ENCODE results near the gene HSPA1L.

The HSPA1L gene

DNA sequence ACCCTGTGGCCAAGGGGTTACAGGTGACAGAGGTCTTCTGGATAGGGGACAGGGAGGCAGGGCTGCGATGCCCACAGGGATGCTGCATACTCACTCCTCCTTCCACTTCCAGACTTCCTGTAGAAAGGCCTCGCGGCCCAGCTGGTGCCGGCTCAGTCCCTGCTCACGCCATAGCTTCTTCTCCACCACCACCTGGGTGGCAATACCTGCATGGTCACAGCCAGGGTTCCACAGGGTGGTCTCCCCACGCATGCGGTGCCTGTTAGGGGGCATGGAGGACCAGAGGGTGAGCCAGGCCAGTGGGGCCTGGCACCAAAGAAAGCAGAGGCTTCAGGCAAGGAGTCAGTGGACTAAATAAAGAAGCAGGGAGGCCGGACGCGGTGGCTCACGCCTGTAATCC, 29.6 kb downstream of the HSPA1L start:
- H3K4me1 Mint-ChIP-seq (ENCODE audit: low read depth): peaks cover under 1% of the 10 kb centered on the region
- peaks cover 14% of the 10 kb centered on the region for H3K36me3 Mint-ChIP-seq
- no peaks in the 10 kb centered on the region for H3K27me3 Mint-ChIP-seq
- no peaks in the 10 kb centered on the region for H3K9me3 Mint-ChIP-seq (ENCODE audit: low read depth)
- no peak overlapping the region for H3K4me3 Mint-ChIP-seq
- H3K27ac Mint-ChIP-seq: no peak overlapping the region

DNA sequence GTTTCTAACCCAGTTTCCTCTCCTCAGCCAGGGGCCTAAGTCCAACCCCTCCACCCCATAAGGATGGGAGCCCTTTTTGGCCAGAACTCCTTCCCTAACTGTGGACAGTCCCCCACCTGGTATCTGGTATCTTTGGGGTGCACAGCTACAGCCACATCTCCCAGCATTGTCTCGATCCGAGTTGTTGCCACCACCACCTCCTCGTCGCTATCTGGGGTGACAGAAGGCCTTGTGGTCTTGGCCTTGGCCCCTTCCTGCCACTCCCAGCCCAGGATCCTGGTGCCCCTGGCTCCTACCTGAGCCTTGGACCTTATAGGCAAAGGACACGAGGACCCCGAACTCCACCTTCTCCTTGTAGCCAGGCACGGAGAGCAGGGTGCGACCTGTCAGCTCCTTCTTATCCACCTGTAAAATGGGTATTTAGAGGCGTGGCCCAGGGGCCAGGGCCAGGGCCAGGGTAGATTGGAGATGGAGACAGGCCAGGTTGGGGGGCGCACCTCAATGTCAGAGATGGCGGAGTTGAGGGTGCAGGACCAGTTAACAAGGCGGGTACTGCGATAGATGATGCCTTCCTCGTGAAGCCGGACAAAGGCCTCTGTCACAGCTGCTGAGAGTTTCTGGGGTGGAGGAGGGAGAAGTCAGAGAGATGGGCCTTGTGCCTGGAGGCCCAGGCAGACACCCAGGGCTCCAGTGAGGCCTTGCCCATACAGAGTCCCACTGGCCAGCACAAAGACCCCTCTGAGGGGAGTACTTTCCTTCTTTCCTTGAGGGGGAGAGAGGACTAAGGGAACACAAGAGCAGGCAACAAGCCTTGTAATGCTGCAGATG, 30.8 kb downstream of the HSPA1L start:
- no peak overlapping the region for H3K27ac Mint-ChIP-seq
- H3K27me3 Mint-ChIP-seq: no peaks in the 10 kb centered on the region
- H3K36me3 Mint-ChIP-seq: peaks cover 12% of the 10 kb centered on the region
- H3K4me1 Mint-ChIP-seq (ENCODE audit: low read depth): no peaks in the 10 kb centered on the region
- no peaks in the 10 kb centered on the region for H3K9me3 Mint-ChIP-seq (ENCODE audit: low read depth)
- no peak overlapping the region for H3K4me3 Mint-ChIP-seq

- Mint-ChIP-seq H3K4me1 (ENCODE audit: low read depth) (peaks cover 6% of the 10 kb centered on the region), H3K9me3 (ENCODE audit: low read depth) (no peaks in the 10 kb centered on the region), H3K36me3 (peaks cover 12% of the 10 kb centered on the region), H3K4me3 (no peak overlapping the region), H3K27me3 (no peaks in the 10 kb centered on the region), H3K27ac (no peak overlapping the region)
Measured at GRCh38 chr6:31782126-31782855, 32.8 kb downstream of the HSPA1L start.

GRCh38 chr6:31781244-31782125, 33.6 kb downstream of the HSPA1L start:
- Mint-ChIP-seq H3K4me3 (no peak overlapping the region), H3K27ac (no peak overlapping the region), H3K9me3 (ENCODE audit: low read depth) (no peaks in the 10 kb centered on the region), H3K4me1 (ENCODE audit: low read depth) (peaks cover 11% of the 10 kb centered on the region), H3K27me3 (no peaks in the 10 kb centered on the region), H3K36me3 (peaks cover 12% of the 10 kb centered on the region)

DNA sequence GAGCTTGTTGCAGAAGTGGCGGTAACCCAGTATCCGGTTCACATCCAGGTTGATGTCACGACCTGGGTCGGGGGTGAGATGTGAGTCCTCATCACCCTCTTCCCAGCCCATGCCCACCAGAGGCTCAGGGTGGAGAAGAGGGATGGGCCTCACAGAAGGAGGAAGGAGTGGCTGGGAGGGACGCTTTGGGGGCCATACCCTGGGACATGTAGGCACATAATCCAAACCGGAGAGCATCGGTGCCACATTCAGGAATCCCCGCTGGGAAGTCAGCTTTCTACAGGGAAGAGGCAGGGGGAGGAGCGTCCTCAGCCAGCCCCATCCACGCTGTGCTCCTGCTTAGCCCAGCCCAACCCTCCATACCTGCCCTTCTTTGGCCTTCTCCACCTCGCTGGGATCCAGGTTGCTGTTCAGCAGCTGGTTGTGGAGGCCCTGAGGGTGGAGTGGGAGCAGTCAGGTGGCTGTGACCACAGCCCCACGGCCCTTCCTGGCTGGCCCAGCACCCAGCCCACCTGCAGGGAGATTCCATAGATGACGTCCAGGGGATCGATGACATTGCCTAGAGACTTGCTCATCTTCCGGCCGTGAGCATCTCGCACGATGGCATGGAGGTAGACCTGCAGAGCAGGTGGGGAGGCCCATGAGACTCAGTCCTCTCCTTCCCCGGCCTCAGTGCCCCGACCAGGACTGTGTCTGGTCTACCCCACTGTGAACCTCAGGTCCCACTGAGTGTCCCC, 34.4 kb downstream of the HSPA1L start:
- peaks cover 12% of the 10 kb centered on the region for H3K36me3 Mint-ChIP-seq
- H3K27me3 Mint-ChIP-seq: no peaks in the 10 kb centered on the region
- no peak overlapping the region for H3K4me3 Mint-ChIP-seq
- H3K4me1 Mint-ChIP-seq (ENCODE audit: low read depth): peaks cover 14% of the 10 kb centered on the region
- no peak overlapping the region for H3K27ac Mint-ChIP-seq
- H3K9me3 Mint-ChIP-seq (ENCODE audit: low read depth): no peaks in the 10 kb centered on the region

DNA sequence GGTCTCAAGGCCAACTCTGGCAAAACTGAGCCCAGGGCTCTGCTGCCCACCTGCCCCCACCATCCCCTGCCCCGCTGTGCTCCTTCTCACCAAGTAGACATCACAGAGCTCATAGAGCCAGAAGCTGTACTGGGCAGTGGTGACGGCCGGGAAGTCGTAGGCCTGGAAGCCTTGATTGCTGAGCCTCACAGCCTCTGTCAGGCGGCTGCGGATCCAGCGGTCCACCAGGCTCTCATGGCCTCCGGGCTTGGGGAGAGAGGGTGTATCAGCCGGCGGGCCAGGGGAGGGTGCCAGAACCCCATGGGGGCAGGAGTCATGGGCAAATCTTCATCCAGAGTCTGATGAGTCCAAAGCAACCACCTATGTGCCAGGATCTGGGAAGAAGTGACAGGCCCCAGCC, 35.2 kb downstream of the HSPA1L start:
- Mint-ChIP-seq H3K4me1 (ENCODE audit: low read depth) (peaks cover 20% of the 10 kb centered on the region), H3K36me3 (peaks cover 12% of the 10 kb centered on the region), H3K27ac (no peak overlapping the region), H3K4me3 (no peak overlapping the region), H3K9me3 (ENCODE audit: low read depth) (no peaks in the 10 kb centered on the region), H3K27me3 (no peaks in the 10 kb centered on the region)

- H3K27me3 Mint-ChIP-seq: no peaks in the 10 kb centered on the region
- H3K4me3 Mint-ChIP-seq: no peak overlapping the region
- H3K27ac Mint-ChIP-seq: no peak overlapping the region
- no peaks in the 10 kb centered on the region for H3K9me3 Mint-ChIP-seq (ENCODE audit: low read depth)
- H3K4me1 Mint-ChIP-seq (ENCODE audit: low read depth): peaks cover 20% of the 10 kb centered on the region
- peaks cover 9% of the 10 kb centered on the region for H3K36me3 Mint-ChIP-seq
Measured at GRCh38 chr6:31778999-31779885, 35.8 kb downstream of the HSPA1L start.

DNA sequence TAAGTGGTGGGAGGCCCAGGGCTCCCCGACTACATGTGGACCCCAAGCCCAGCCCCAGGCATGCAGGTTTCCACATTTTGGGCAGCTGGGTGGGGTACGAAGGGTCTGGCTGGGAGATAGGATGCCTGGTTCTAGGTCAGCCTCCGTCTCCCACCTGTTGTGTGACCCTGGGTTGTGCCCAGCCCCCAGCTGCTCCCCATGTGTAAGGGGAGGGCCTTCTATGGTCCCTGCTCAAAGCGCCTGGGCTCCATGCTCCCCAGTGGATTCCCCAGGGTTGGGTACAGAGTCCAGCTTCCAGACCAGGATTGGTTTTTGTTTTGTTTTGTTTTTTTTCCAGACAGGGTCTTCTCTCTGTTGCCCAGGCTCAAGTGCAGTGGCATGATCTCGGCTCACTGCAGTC, 36.9 kb downstream of the HSPA1L start:
- Mint-ChIP-seq H3K27me3 (no peaks in the 10 kb centered on the region), H3K27ac (no peak overlapping the region), H3K36me3 (peaks cover 8% of the 10 kb centered on the region), H3K9me3 (ENCODE audit: low read depth) (no peaks in the 10 kb centered on the region), H3K4me1 (ENCODE audit: low read depth) (peaks cover 21% of the 10 kb centered on the region), H3K4me3 (no peak overlapping the region)

- Mint-ChIP-seq H3K4me3 (no peak overlapping the region), H3K27me3 (no peaks in the 10 kb centered on the region), H3K27ac (no peak overlapping the region), H3K4me1 (ENCODE audit: low read depth) (peaks cover 26% of the 10 kb centered on the region), H3K9me3 (ENCODE audit: low read depth) (no peaks in the 10 kb centered on the region), H3K36me3 (peaks cover 6% of the 10 kb centered on the region)
Measured at GRCh38 chr6:31777667-31778050, 37.4 kb downstream of the HSPA1L start.

- peak within 1 kb of the TSS; percentile 10 for H3K27ac Mint-ChIP-seq
- no peaks in the 10 kb centered on the region for H3K27me3 Mint-ChIP-seq
- no peaks in the 10 kb centered on the region for H3K9me3 Mint-ChIP-seq (ENCODE audit: low read depth)
- peaks cover 4% of the 10 kb centered on the region for H3K36me3 Mint-ChIP-seq
- peak within 1 kb of the TSS; percentile 27 for H3K4me3 Mint-ChIP-seq
- peaks cover 29% of the 10 kb centered on the region for H3K4me1 Mint-ChIP-seq (ENCODE audit: low read depth)
Measured at GRCh38 chr6:31776989-31777666, 38.0 kb downstream of the HSPA1L start, which contains the start of gene VWA7. Gene VWA7 (minus strand): TSS chr6:31777328. CDS start chr6:31776779, 549 bp downstream.

DNA sequence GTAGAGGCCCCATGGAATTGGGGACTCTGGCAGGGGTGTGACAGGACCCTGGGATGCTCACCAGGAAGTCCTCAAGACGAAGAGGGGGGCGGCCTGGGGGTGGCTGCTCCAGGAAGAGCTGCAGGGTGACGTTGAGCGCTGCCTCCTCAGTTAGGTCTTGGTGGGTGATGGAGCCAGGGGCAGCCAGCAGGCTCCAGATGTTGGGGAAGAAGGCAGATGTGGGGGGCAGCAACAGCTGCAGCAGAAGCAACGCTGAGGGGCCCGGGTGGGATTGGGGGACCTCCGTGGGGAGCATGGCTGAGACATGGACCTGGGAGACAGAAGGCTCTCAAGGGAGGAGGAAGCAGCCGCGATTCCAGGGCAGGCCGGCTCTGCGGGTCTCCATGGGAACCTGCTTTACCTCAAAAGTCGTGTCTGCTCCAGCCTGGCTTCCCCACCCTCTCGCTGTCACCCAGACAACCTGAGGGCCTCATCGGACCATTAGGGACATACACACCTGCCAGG, 38.5 kb downstream of the HSPA1L start:
- Mint-ChIP-seq H3K27ac (no peak overlapping the region), H3K4me3 (peak overlapping the region; percentile 27), H3K27me3 (no peaks in the 10 kb centered on the region), H3K9me3 (ENCODE audit: low read depth) (no peaks in the 10 kb centered on the region), H3K4me1 (ENCODE audit: low read depth) (peaks cover 31% of the 10 kb centered on the region), H3K36me3 (peaks cover 4% of the 10 kb centered on the region)

DNA sequence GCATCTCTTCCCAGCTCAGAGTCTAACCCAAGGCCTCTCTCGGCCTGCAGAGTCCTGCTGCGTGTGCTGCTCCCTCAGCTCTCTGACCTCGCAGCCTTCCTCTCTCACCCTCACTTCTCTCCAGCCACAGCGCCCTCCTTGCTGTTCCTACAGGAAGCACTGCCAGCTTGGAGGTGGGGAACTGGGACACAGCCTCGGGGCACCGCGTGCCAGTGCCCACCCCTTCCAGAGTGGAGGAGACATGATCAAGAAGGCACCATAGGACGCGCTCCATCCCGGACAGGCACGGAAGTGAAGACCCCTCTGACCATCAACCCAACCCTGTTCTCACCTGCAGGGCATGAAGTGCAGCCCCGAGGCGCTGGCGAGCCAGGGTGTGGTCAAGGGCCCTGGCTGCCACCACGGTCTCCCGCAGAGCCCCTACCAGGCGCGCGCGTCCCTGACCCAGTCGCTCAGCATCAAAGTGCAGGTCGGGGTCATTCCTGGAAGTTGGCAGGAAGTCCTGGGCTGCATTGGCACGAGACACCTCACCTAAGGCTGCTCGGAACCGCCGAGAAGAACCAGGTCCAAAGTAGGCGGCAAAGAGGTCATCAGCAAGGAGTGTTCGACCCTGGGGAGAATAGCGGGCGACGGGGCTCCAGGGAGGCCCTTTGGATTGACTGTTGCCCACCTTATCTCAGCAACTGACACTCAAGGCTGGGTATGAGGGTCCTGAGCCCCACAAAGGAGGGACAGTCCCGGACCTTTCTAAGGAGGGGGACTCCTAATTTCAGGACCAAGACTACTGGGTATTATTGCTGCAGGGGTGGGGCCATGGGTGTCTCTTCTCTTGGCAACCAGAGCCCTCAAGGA, 39.2 kb downstream of the HSPA1L start:
- Mint-ChIP-seq H3K36me3 (peaks cover 2% of the 10 kb centered on the region), H3K9me3 (ENCODE audit: low read depth) (no peaks in the 10 kb centered on the region), H3K27ac (peak overlapping the region; percentile 46), H3K4me1 (ENCODE audit: low read depth) (peaks cover 38% of the 10 kb centered on the region), H3K27me3 (no peaks in the 10 kb centered on the region), H3K4me3 (peak overlapping the region; percentile 27)

Data from activated naive CD8-positive, alpha-beta T cell (primary cell).